CD4-positive, alpha-beta T cell treated with Interferon gamma for 1 hour (primary cell): ENCODE measurements around the gene NR2F1-AS1.

Experiments used
- DNase-seq: peaks from one replicate; pipeline ENCODE4 v3.0.0-alpha.2; 2020

Gene NR2F1-AS1

DNA sequence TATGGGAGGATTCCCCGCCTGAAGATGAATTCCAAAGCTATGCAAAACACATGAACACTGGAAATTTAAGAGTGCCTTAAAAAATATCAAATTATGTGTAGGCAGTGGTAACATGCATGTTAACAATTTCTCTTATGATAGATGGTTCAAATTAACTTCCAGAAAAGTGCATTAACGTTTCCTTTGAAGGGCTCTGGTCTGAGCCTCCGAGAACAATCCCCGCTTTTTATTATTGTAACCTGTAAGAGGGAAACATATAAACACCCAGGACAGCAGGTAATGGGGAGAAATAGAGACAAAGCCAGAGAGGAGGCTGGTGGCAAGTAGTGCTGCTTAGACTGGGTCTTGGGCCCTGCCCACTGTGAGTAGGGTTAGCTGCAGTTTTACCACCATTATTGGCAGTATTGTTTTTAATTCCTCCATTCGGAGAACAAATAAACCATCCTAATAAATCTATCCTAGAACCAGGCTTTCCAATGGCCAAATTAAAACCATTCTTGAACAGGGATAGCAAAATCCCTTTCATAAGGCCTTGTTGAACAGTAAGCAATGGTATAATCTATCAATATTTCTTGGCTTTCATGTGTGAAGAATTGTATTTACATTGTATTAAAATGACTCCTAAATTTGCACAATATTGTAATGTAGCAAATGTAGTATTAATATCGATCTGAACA lies 8.3 kb upstream of the NR2F1-AS1 start:
- DNase-seq: no peak

DNA sequence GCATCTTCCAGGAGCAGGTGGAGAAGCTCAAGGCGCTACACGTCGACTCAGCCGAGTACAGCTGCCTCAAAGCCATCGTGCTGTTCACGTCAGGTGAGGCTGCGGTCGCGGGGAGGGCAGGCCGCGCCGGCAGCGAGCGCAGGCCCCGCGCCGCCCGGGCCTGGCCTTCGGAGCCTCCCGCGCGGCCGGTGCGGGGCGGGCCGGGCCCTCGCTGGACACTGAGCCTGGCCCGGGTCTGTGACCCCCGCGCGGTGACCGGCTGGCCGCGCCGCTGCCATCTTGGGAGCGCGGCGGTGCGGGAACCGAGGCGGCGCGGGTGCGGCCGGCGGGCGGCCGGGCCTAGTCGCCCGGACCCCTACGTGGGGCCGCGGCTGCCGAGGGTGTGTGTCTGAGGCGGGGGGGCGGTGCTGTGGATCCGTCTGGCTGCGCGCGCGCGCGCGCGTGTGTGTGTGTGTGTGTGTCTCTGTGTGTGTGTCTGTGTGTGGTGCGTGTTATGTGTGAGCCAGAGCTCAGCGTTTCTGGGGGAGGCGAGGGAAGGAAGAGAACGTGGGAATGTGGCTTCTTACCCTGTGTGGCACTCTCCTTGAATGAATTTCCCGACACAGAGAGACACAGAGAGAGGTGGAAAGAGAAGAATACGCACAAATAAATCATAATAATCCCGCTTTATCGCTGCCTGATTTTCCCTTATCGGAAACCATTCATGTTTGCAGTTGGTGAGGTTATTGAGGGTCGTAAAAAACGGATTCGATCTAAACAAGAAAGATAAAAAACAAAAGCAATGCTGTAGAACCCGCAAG lies 7.5 kb upstream of the NR2F1-AS1 start:
- no peak for DNase-seq

DNA sequence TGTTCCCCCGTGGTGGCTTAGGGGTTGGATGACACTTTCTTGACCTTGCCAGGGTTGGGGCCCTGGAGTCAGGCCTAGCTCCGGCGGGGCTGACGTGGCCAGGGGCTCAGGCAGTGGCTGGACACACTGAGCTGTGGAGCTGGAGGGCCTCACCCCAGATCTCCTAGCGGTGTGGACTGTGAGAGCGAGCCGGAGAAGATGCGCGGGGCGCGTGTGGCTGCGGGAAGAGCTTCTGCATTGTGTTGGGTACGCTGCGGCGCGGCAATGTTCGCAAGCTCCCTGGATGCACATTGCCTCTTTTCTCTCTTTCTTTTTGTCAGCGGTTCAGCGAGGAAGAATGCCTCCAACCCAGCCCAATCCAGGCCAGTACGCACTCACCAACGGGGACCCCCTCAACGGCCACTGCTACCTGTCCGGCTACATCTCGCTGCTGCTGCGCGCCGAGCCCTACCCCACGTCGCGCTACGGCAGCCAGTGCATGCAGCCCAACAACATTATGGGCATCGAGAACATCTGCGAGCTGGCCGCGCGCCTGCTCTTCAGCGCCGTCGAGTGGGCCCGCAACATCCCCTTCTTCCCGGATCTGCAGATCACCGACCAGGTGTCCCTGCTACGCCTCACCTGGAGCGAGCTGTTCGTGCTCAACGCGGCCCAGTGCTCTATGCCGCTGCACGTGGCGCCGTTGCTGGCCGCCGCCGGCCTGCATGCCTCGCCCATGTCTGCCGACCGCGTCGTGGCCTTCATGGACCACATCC lies 6.8 kb upstream of the NR2F1-AS1 start:
- no peak for DNase-seq

- no peak for DNase-seq
Observed at GRCh38 chr5:93586736-93587596, 5.9 kb upstream of the NR2F1-AS1 start.

DNA sequence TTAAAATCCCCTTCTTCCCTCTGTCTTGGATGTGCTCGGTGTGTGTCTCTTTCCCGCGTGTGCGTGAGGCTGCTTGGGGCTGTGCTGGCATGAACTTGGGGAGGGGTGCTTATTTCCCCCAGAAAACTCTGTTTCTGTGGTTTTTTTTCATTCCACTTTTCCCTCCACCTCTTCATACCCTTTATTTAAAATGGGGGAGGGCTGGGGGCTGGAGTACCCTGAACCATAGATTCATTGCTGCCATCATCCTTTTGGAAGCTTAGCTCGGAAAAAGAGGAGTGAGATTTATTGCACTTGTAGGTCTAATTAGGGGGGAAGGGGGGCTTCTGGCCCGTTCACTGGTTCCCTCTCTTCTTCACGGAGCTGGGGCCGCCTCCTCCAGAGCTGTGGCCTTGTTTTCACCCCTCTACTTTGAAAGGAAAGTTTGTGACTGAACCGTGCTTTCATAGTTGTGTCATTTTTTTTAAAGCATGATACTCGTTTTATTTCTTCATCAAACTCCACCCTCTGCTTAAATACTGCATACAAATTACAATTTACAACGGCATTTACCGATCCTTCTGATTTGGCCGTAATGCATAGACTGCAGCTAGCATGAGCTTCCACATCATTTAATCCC lies 4.9 kb upstream of the NR2F1-AS1 start:
- no peak for DNase-seq

- DNase-seq: no peak
Observed at GRCh38 chr5:93585041-93585766, 4.2 kb upstream of the NR2F1-AS1 start.

DNA sequence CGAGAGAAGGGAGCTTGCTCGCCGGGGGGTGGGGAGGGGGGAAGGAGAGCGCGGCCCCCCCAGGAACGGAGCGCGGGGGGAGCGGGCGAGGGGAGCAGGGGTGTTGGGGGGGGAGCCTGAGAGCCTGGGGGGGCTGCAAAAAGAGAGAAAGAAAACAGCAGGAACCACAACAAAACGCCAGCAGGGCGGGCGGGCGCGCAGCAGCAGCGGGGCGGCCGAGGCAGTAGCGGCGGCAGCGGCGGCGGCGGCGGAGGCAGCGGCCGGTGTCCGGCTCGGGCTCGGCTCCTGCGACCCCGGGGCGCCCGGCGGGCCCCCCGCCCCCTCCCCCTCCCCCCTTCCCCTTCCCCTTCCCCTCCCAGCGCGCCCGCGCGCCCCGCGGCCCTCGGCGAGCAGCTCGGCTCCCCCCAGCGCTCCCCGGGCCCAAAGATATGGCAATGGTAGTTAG lies 3.6 kb upstream of the NR2F1-AS1 start:
- no peak for DNase-seq

GRCh38 chr5:93583768-93584595 lies 3.0 kb upstream of the NR2F1-AS1 start:
- no peak for DNase-seq

DNA sequence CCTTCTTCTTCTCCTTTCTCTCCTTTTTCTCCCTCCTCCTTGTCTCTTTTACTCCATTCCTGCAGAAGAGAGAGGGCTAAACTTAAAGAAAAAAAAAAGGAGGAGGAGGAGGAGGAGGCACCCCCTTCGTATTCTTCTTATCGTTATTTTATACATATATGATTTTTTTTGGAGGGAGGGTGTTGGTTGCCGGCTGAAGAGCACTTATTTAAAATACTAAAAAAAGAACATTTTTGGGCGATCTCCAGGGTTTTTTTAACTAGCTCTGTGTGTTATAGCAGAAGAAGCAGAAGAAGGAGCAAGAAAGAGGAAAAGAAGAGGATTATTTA lies 2.4 kb upstream of the NR2F1-AS1 start:
- DNase-seq: no peak

DNA sequence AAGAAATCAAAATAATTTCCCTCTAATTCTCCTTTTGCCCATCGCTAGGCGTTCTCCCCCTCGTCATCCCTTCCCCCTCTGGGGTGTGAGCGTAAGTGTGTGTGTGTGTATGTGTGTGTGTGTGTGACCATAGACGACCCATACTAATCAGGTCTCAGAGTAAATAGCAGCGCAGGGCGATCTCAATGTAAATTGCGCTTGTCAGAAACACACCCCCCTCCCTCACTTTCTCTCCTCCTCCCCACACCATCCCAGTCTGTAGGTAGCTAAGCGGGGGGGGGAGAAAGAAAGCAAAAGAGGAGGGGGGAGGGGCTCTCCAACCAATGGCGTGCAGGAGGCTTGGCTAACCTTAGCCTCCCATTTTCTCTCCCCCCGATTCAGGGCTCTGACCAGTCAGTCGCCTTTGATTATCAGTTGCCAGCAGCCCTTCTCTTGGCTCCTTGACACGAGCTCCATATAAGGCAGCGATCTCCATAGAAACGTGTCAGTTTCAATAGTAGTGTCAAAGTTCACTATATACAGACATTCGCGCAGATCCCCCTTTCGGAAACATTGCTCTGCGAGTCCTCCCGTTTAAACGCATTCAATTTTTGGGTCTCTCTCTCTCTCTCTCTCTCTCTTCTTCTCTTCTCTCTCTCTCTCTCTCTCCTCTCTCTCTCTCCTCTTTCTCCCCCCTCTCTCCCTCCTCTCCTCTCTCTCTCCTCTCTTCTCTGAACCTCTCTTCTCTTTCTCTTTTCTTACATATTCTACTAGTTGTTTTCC lies 1.8 kb upstream of the NR2F1-AS1 start, which contains the start of gene NR2F1:
TSS of gene NR2F1 (plus strand) at position 546 of the 762 bp plus-strand sequence. CDS start 1,802 bp downstream, outside the sequence.
- no peak for DNase-seq

GRCh38 chr5:93582167-93582462 lies 1.1 kb upstream of the NR2F1-AS1 start:
- DNase-seq: no peak

DNA sequence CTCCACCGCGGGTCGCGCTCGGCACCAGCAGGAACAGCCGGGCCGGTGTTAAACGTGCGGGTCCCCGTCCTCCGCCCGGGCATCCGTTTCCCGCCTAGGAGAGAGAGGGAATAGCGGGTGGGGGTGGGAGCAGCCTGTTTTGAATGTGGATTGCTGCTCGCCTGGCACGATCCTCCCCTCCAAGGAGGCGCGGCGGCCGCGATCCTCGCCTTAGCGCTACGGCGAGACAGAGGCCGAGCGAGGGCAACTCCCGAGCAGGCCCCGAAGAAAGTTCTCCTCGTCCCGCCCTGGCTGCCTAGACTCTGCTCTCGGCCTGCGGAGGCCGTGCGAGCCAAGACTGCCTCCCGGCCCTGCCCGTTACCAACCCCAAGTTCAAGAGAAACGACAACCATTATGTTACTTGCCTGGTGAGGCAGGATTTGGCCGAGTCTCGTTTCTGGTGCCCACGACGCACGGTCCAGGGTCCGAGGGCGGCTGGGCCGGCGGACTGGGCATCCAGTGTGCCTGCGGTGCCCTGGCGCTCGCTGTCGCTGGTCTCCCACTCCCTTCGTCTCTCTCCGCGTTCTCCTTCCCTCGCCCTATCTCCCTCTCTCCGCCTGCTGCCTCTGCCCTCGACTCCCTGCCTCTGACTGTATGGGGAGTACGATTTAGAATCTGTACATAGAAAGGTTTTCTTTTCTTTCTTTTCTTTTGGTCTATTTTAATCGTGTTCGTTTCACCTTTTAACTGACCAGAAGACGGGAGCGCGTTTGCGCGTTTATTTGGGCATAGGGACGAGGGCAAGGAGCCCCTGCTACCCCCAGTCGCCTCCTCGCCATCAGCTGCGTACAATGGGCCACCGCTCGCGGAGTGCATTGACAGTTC lies 724 bp downstream of the NR2F1-AS1 start:
- DNase-seq: no peak

DNA sequence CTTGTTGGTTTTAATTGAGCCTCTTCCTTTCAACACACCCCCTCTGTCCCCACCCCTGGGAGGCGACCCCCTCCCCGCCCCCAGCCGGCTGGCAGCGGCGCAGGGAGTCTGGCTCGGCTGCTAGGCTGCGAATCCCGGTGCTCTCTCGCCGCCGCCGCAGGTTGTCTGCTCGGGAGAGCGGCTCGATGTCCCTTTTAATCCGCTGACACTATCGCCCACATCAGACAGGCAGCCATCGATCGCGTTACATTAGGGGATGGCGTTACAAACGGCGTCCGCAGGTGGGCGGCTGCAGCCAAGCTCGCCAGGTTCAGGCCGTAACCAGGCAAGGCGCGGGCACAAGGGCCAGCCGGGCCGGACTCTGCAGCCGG lies 1.3 kb downstream of the NR2F1-AS1 start:
- no peak for DNase-seq

DNA sequence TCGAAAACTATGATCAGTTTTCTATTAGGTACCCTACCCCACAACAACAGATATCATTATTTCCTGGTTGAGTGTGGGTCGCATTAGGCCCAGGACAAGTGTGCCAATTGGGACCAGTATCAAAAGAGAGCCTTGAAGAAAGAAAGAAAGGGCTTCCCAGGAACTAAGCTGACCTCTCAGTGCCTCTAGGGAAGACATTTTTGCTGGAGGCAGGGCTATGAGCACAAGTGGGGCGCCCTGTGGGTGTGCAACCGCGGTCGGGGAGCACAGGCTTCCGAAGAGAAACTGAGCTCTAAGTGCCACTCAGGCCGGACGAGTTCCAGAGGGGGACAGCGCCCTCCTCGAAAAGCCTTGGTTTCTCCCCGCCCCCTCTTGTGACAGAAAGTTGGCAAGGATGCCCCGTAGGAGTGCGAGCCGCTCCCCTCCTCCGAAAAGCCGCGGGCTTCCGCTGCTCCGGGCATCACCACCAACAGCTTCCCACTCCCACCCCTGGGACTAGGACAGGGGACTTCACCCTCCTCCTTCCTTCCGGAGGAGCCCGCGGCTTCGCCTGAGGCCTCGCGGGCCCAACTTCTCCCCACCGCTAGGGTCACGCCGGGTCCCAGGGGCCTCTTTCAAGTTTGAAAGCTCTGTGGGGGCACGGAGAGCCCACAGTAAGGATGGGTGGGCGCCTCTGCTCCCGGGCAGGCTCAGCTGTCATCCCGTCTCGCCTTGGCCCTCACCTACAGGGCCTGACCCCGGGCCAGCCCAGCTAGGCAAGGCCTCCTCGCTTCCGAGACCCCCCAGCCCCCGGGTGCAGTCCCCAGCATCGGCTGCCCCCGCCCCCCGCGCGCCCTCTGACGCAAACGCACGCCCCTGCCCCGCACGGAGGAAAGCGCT lies 2.0 kb downstream of the NR2F1-AS1 start:
- no peak for DNase-seq

DNA sequence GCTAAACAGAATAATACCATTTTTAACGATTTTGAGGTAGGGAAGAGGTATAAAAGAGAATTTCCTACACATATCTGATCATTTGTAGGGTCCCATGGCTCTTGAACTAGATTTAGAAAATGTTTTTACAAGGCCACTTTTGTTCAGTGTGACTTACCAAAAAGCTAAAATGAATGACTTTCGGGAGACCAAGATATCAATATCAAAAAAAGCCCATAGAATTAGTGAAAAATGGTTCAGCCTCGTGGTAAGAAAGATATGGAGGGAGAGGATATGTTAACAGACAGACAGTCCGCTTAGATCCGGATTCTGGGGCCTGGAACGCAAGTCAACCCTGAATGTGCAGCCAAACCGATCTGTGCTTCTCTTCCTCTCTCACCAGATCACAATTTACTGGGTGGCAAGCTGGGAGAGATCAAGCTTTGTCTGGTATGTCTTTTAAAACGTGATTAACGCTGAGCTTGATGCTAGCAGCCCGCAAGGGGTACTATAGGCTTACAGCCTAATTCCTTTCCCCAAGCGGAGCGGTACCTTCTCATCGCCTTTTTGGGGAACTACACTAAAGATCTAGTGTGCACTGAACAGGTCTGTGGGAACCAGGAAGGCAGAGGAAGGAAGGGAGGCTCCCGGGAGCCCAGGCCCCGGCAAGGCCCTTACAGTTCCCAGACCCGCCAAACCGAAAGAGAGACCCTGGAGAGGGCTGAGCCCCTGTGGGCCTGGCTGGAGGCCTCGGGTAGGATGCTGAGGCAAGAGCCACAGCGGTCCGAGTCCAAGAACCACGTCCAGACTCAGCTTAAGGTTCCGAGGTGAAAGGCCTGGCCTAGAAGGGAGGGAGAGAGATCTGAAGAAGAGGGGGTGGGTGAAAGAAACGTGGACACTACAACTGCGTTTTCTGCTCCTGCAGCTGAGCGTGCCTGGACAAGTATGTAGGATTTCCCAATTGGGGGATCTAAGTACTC lies 2.9 kb downstream of the NR2F1-AS1 start:
- no peak for DNase-seq

DNA sequence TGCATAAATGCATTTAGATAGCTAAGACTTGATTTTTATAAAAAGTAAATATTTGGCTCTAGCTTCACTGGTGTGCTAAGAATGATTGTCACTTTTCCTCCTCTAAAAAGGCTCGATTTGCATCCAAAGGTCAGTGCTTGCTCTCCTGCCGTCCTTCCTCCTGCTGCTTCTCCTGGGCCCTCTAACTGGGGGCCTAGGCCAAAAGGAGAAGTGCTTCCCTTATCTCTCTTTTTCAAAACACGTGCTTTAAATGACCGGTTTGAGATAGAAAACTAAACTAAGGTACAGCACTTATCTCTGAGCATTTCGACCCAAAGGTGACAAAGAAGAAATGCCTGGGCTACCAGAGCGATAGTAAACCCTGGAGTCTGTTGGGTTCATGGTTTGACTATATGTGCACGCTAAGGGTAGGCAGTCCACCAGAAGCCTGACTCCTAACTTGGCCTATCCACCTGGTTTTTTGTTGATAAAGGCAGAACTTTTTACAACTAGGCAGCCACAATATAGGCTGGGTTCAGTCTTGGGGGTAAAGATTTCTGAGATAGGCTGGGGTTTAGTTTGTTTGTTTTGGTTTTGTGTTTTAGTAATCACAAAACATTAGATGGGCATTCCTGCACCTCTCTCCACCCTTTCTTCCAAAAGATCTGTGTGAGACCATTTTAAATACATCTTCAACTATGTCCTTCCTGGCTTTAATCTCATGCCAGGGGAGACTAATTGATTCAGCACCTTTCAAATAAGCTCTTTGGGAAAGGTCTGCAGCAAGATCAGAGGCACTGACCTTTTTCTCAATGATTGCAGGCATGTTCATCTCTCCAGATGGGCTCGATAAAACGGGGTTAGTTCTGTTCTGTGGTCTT lies 3.8 kb downstream of the NR2F1-AS1 start:
- DNase-seq: no peak
